Motor neuron (in vitro differentiated cells): ENCODE results near the gene TMEM51. TPM values are rescaled to one million over a fixed set of nuclear protein-coding genes. Genes with fewer than 3 reads are reported as not detected.
A peak's percentile ranks its signal among the peaks of the same experiment; 100 is the strongest.

Experiments
- ATAC-seq, 8 experiments: fragments of 200-7000 bp; cut with Tn5 transposase; replicated peaks in 6 of 8; 2 replicates each; pipeline ENCODE4 v1.8.0; 2021; ENCODE audit warnings: mild to moderate bottlenecking in 8 of 8, moderate library complexity in 8 of 8
- H3K27ac ChIP-seq, 2 donors: fragments of 250-450 bp; sonication (Bioruptor Pico); 2 replicates each; pipeline ENCODE4 v1.9.0; 2021; ENCODE audit warnings: antibody characterized with exemption in 2 of 2, mild to moderate bottlenecking in 2 of 2, moderate library complexity in 1 of 2
- H3K4me1 ChIP-seq, 2 donors: fragments of 250-450 bp; sonication (Bioruptor Pico); replicated peaks in 1 of 2; 2 replicates each; pipeline ENCODE4 v1.6.1; 2021; ENCODE audit warnings: antibody characterized with exemption in 2 of 2, mild to moderate bottlenecking in 2 of 2, moderate library complexity in 1 of 2
- H3K4me3 ChIP-seq, 5 donors: fragments of 250-450 bp; sonication (Bioruptor Pico); 2 replicates each; pipeline ENCODE4 v1.9.0; 2021; ENCODE audit warnings: antibody characterized with exemption in 5 of 5, mild to moderate bottlenecking in 5 of 5, moderate library complexity in 4 of 5
- WGBS, 10 experiments: fragments of 450-650 bp; shearing (Covaris generic); methylation state at CpG; one replicate each; pipeline ENCODE4 v1.0.0; 2022; 5-methylcytosine and 5-hydroxymethylcytosine counted together
- in situ Hi-C, 9 experiments: fragments of 400-800 bp; cut with MboI; loops; one replicate each; pipeline ENCODE4 v1.15.0; 2021; ENCODE audit warnings: low sequenced_read_pairs in 9 of 9, low pct_unique_long_range_greater_than_20kb in 2 of 9; ENCODE audit not compliant: unreplicated experiment in 9 of 9
- total RNA-seq, 8 experiments: library from RNA; unstranded; fragments of 300-600 nt; gene quantifications; 2 replicates each; pipeline versions ENCODE4 v1.2.3 to v1.2.4, GENCODE V29; 2022

The TMEM51 gene
- total RNA-seq, 8 experiments from 2014 or later = 1.2 to 8.4 (median 3.6) TPM

GRCh38 chr1:15186073-15186845 is 32.7 kb downstream of the TMEM51 start:
- Histone ChIP-seq H3K4me1 (peaks cover 21% of the 10 kb centered on the region in 2 donors), H3K27ac (no peak overlapping the region), H3K4me3 (no peak overlapping the region)
- peak in 1 of 8 experiments; percentile 1 for ATAC-seq
- 60 to 93% (median 84%) methylated on average over 1 to 4 of the region's 6 CpGs; no CpG with 5 or more reads in 2 of the 10 experiments for WGBS, 10 experiments
- in situ Hi-C loops = no loop called here

DNA sequence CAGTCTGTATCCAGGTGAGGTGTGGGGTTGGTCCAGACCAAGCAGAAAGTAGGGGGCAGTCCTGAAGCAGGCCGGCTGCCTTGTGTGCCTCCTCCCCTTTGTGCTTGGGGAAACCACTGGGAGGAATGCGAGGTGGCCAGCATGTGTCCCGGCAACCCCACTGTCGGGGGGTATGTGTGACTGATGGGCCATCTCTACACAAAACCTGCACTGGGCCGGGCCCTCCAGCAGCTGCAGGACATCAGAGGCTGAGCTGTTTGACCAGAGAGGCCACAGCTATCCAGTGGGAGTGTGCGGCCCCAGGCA is 33.3 kb downstream of the TMEM51 start:
- Histone ChIP-seq H3K4me1 (peaks cover 21% of the 10 kb centered on the region in 2 donors), H3K4me3 (no peak overlapping the region), H3K27ac (no peak overlapping the region)
- 14% methylated on average over 1 of the region's 6 CpGs; no CpG with 5 or more reads in 9 of the 10 experiments for WGBS, 10 experiments
- in situ Hi-C loops = no loop called here
- ATAC-seq = peak in 5 of 8 experiments; percentile 27 to 55 (median 36)

GRCh38 chr1:15187175-15188129 is 33.9 kb downstream of the TMEM51 start:
- Histone ChIP-seq H3K27ac (peak overlapping the region in 1 of 2 donors; percentile 61), H3K4me1 (peaks cover 21% of the 10 kb centered on the region in 2 donors), H3K4me3 (no peak overlapping the region)
- in situ Hi-C loops = no loop called here
- WGBS, 10 experiments = 0 to 96% (median 47%) methylated on average over 1 to 12 of the region's 15 CpGs; no CpG with 5 or more reads in 2 of the 10 experiments
- ATAC-seq = peak in 5 of 8 experiments; percentile 33 to 81 (median 77)

DNA sequence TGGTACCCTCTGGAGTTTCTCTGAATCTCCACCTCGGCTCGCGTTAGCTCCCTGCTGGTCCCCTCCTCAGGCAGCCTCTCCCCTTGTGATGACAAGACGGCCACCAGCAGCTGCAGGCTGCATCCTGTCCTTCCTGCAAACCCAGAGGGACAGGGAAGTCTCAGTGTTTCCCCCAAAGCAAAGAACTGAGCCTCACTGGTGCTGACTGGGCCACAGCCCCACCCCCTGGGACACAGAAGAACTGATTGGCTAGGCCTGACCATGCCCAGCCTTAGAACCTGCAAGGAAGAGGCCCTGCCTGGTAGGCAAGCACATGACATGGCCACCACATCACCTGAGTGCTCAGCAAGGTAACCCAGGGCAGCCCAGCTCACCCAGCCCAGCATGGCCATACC is 34.6 kb downstream of the TMEM51 start:
- Histone ChIP-seq H3K27ac (no peak overlapping the region), H3K4me3 (no peak overlapping the region), H3K4me1 (peaks cover 21% of the 10 kb centered on the region in 2 donors)
- 63 to 82% (median 72%) methylated on average over 1 to 4 of the region's 4 CpGs; no CpG with 5 or more reads in 5 of the 10 experiments for WGBS, 10 experiments
- in situ Hi-C loops = no loop called here
- ATAC-seq = peak in 5 of 8 experiments; percentile 4 to 30 (median 14)

- H3K4me1 ChIP-seq = peaks cover 21% of the 10 kb centered on the region in 2 donors
- no peak overlapping the region for H3K4me3 ChIP-seq
- peak in 5 of 8 experiments; percentile 19 to 83 (median 61) for ATAC-seq
- no peak overlapping the region for H3K27ac ChIP-seq
- in situ Hi-C loops = no loop called here
- WGBS, 10 experiments = 50 to 100% (median 85%) methylated on average over 1 to 3 of the region's 3 CpGs; no CpG with 5 or more reads in 4 of the 10 experiments
Observed at GRCh38 chr1:15188678-15189077, 35.1 kb downstream of the TMEM51 start.

DNA sequence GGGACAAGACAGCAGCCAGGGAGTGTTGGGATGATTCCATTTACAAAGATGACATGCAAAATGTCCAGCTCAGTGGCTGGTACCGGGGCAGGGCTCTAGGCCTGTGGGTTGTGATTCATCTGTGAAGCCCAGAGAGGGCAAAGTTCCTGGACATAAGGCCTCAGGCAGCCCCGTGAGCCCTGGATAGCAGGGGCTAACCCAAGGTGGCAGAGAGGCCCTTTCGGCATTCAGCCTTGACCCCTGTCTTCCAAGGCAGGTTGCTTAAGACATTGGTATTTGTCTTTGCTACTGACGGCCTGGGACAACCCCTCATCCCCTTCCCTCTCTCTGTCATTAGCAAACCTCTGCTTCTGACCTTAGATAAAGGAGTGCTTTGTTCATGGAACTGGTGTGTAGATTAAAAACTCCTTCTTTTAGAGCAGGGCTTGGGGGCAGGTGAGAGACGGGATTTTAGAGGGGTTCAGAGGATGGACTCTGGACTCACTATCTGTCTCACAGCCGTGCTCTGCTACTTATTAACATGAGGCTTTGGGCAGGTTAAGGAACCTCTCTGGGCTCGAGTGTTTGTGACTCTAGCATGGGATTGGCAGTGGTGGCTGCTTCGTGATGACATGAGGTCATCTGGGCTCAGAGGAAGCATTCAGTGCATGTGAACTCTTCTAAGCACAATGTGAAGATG is 36.3 kb downstream of the TMEM51 start:
- H3K4me1 ChIP-seq = peaks cover 21% of the 10 kb centered on the region in 2 donors
- WGBS, 10 experiments = 50 to 86% (median 58%) methylated on average over 1 to 8 of the region's 8 CpGs; no CpG with 5 or more reads in 3 of the 10 experiments
- peak in 5 of 8 experiments; percentile 5 to 85 (median 29) for ATAC-seq
- in situ Hi-C loops = no loop called here
- H3K27ac ChIP-seq = no peak overlapping the region
- H3K4me3 ChIP-seq = no peak overlapping the region

GRCh38 chr1:15191267-15191666 is 37.7 kb downstream of the TMEM51 start:
- WGBS, 10 experiments = 79 to 92% (median 87%) methylated on average over 3 to 8 of the region's 8 CpGs; no CpG with 5 or more reads in 3 of the 10 experiments
- H3K27ac ChIP-seq = no peak overlapping the region
- in situ Hi-C loops = no loop called here
- no peak overlapping the region for H3K4me3 ChIP-seq
- H3K4me1 ChIP-seq = peaks cover 21% of the 10 kb centered on the region in 2 donors
- ATAC-seq = no peak

DNA sequence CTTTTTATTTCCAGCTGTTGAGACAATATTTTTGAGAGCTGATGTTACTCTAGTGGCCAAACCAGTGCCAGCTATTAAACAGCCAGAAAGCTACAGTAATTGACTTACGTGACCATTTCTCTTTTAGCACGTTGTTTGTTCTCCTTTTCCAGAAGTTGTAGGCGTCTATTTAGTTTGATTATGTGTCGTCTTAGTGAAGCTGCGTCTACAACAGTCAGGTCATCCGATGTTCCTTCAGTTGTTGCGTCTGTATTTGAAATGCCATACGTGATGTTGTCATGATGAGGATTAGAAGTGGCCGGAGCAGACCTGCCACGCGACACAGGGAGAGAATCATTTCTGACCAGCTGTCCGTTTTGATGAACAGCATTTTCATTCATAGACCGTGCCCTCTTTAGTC is 38.2 kb downstream of the TMEM51 start:
- no peak for ATAC-seq
- WGBS, 10 experiments = 48 to 100% (median 91%) methylated on average over 1 to 13 of the region's 13 CpGs
- H3K27ac ChIP-seq = no peak overlapping the region
- in situ Hi-C loops = no loop called here
- no peak overlapping the region for H3K4me3 ChIP-seq
- H3K4me1 ChIP-seq = peaks cover 18 to 21% of the 10 kb centered on the region in 2 donors

- in situ Hi-C loops = no loop called here
- H3K4me3 ChIP-seq = no peak overlapping the region
- WGBS, 10 experiments = 73 to 100% (median 93%) methylated on average over 1 to 7 of the region's 12 CpGs; no CpG with 5 or more reads in 2 of the 10 experiments
- H3K4me1 ChIP-seq = peaks cover 5 to 8% of the 10 kb centered on the region in 2 donors
- H3K27ac ChIP-seq = no peak overlapping the region
- no peak for ATAC-seq
Observed at GRCh38 chr1:15192916-15193550, 39.5 kb downstream of the TMEM51 start.

- in situ Hi-C loops = no loop called here
- peaks cover 0 to 1% of the 10 kb centered on the region in 2 donors for H3K4me1 ChIP-seq
- 0 to 100% (median 73%) methylated on average over 1 to 7 of the region's 9 CpGs; no CpG with 5 or more reads in 3 of the 10 experiments for WGBS, 10 experiments
- no peak overlapping the region for H3K4me3 ChIP-seq
- H3K27ac ChIP-seq = no peak overlapping the region
- ATAC-seq = no peak
Observed at GRCh38 chr1:15195420-15196052, 42.0 kb downstream of the TMEM51 start.

DNA sequence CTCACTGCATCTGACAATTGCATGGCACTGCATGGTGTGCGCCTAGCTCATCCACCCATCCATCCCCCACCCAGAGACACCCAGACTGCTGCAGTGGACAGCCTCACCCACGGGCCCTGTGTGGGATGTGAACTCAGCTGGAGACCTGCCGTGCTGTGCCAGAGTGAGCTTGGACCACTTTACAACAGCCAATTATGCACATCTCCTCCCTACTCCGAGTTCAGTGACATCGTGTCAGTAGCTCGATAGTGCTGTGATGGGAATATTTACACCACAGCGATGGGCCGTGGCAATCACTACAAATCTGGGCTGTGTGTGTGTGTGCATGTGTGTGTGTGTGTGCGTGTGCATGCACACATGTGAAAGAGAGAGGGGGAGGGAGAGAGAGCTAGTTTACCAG is 42.5 kb downstream of the TMEM51 start:
- 51 to 100% (median 91%) methylated on average over 3 to 7 of the region's 9 CpGs; no CpG with 5 or more reads in 5 of the 10 experiments for WGBS, 10 experiments
- ATAC-seq = peak in 2 of 8 experiments; percentile 19 to 29
- no peak overlapping the region for H3K27ac ChIP-seq
- no peak overlapping the region for H3K4me3 ChIP-seq
- H3K4me1 ChIP-seq = peaks cover 0 to 2% of the 10 kb centered on the region in 2 donors
- in situ Hi-C loops = no loop called here
